Thyroid gland (tissue), 4 donors: ENCODE results near the gene ABCB8. TPM values are rescaled to one million over a fixed set of nuclear protein-coding genes. Genes with fewer than 3 reads are reported as not detected.

Experiments
- DNase-seq, 2 donors: peaks; one replicate each; pipeline ENCODE4 v3.0.0-alpha.2; 2019
- H3K27ac ChIP-seq, 3 donors: fragments of 200-600 bp; sonication (generic); 1 replicate in 2 of 3; 2 replicates in 1 of 3; pipeline ENCODE4 v1.5.1; 2016 to 2019; ENCODE audit warnings: mild to moderate bottlenecking in 1 of 3, moderate library complexity in 1 of 3
- H3K27me3 ChIP-seq: fragments of 200-600 bp; sonication (generic); one replicate; pipeline ENCODE4 v1.5.1; 2019
- H3K36me3 ChIP-seq, 2 donors: fragments of 200-600 bp; sonication (generic); one replicate each; pipeline ENCODE4 v1.5.1; 2016 to 2019
- H3K4me1 ChIP-seq, 2 donors: fragments of 200-600 bp; sonication (generic); one replicate each; pipeline ENCODE4 v1.5.1; 2017 to 2019
- H3K4me3 ChIP-seq, 3 donors: fragments of 200-600 bp; sonication (generic); replicated peaks in 1 of 3; 1 replicate in 2 of 3; 2 replicates in 1 of 3; pipeline ENCODE4 v1.5.1; 2016; ENCODE audit warnings: mild to moderate bottlenecking in 1 of 3
- H3K9me3 ChIP-seq: fragments of 200-600 bp; sonication (generic); one replicate; pipeline ENCODE4 v1.5.1; 2017
- POLR2A ChIP-seq, 2 donors: fragments of 450-650 bp; IDR thresholded peaks; one replicate each; pipeline ENCODE4 v1.6.1; 2017; ENCODE audit warnings: antibody characterized with exemption in 2 of 2, mild to moderate bottlenecking in 2 of 2, moderate library complexity in 1 of 2
- WGBS, 2 donors: methylation state at CpG; one replicate each; pipeline ENCODE4 v1.1.5; 2017; 5-methylcytosine and 5-hydroxymethylcytosine counted together
- intact Hi-C: fragments of 100-400 bp; cut with DNase I; formaldehyde crosslinking; loops from one replicate; pipeline ENCODE4 v1.15.1; 2023
- total RNA-seq, 4 donors: library from RNA; depleted of rRNA; stranded (reverse); fragments of >200 nt; gene quantifications; one replicate each; pipeline ENCODE4 v1.2.3, GENCODE V29; 2016
- TF ChIP-seq, protein P1 (sequence below), 6 experiments: fragments of 200-600 bp in 3 of 6; fragments of 450-650 bp in 3 of 6; sonication (generic) in 3 of 6; IDR thresholded peaks; one replicate each; pipeline ENCODE4 v1.5.1; 2016 to 2019; ENCODE audit warnings: antibody characterized with exemption in 6 of 6, mild to moderate bottlenecking in 2 of 6, inconsistent platforms in 1 of 6, moderate library complexity in 1 of 6

Gene ABCB8
- total RNA-seq, 4 donors from 2014 or later, result 39.0 to 74.2 (median 60.9) TPM

DNA sequence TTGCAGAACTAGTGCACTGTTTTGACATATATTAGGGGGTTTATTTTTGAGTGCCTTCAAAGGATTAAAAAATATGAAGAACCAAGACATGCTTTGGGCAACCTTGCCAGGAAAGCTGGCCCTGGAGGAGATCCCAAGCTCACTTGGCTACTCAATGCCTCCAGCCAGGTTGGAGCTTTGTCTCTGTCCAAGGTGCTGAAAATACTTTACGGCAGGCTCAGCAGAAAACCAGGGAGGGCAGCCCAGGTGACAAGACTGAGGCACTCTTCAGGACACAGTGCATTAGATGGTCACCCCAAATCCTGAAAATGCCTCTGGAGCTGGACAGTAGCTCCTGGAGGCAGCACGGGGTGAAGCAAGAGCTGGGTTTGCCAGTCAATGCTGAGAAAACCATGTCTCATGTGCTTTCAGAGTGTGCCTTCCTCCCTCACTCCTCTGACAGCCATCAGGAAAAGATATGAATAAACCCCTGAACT is 44.3 kb upstream of the ABCB8 start:
- H3K4me1 ChIP-seq, result peaks cover 0 to 3% of the 10 kb centered on the region in 2 donors
- no peak overlapping the region for H3K4me3 ChIP-seq
- no peaks in the 10 kb centered on the region for H3K36me3 ChIP-seq
- H3K27ac ChIP-seq, result no peak overlapping the region
- intact Hi-C loops, result no loop called here
- no peaks in the 10 kb centered on the region for H3K9me3 ChIP-seq
- H3K27me3 ChIP-seq, result no peaks in the 10 kb centered on the region
- 0 to 7% methylated on average over 2 of the region's 2 CpGs for WGBS, 2 donors
- TF ChIP-seq, protein P1, sequence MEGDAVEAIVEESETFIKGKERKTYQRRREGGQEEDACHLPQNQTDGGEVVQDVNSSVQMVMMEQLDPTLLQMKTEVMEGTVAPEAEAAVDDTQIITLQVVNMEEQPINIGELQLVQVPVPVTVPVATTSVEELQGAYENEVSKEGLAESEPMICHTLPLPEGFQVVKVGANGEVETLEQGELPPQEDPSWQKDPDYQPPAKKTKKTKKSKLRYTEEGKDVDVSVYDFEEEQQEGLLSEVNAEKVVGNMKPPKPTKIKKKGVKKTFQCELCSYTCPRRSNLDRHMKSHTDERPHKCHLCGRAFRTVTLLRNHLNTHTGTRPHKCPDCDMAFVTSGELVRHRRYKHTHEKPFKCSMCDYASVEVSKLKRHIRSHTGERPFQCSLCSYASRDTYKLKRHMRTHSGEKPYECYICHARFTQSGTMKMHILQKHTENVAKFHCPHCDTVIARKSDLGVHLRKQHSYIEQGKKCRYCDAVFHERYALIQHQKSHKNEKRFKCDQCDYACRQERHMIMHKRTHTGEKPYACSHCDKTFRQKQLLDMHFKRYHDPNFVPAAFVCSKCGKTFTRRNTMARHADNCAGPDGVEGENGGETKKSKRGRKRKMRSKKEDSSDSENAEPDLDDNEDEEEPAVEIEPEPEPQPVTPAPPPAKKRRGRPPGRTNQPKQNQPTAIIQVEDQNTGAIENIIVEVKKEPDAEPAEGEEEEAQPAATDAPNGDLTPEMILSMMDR (IDR thresholded peaks at IDR 0.05), result no peak
- TF ChIP-seq POLR2A (IDR thresholded peaks at IDR 0.05), result no peak
- peak in 1 of 2 donors; percentile 35 for DNase-seq

DNA sequence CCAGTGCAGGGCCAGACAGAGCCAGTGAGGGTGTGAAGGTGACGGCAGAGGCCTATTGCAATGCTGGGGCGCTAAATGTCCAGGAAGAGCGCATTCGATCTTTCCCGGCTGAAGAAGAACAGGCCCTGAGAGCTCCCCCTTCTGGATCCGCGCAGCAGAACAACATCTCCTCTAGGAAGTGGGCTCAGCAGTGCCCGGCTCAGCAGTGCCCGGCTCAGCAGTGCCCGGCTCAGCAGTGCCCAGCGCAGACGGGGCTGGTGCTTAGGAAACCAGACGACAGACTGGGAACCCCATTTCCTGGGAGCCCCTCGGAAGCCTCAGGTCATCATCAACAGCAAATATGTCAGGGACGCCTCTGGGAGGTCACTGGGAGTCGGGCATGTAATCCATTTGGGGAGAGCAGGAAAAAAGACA is 42.1 kb upstream of the ABCB8 start:
- intact Hi-C loops, result loop anchor here (5.0 kb wide), 1 partner anchor 89 kb away; no protein-coding TSS in a partner anchor
- TF ChIP-seq, protein P1 (IDR thresholded peaks at IDR 0.05), result peak in 3 of 6 experiments; percentile 29 to 55 (median 31)
- TF ChIP-seq POLR2A (IDR thresholded peaks at IDR 0.05), result no peak
- Histone ChIP-seq H3K27me3 (no peaks in the 10 kb centered on the region), H3K9me3 (no peaks in the 10 kb centered on the region), H3K4me1 (no peaks in the 10 kb centered on the region), H3K36me3 (no peaks in the 10 kb centered on the region), H3K4me3 (no peak overlapping the region), H3K27ac (no peak overlapping the region)
- peak; percentile 45 to 50 for DNase-seq
- WGBS, 2 donors, result 13 to 21% methylated on average over 5 to 16 of the region's 16 CpGs

DNA sequence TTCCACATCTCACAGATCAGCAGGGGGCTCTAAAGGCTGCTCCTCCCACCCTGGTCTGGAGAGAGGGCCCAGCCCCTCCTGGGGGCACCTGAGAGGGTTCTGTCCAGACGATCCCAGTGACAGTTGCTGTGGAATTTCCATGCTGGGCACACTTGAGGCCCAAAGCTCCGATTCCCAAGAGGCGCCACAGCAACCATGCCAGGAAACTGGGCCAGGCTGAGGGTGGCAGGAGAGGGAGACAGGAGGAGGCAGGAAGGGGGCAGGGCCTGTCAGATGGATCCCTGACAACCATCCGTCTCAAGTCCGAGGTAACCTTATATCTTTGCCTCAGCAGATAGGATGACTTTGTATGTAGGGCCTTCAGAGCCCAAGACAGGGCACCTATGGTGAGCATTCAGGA is 41.7 kb upstream of the ABCB8 start:
- Histone ChIP-seq H3K4me3 (no peak overlapping the region), H3K27ac (no peak overlapping the region), H3K9me3 (no peaks in the 10 kb centered on the region), H3K4me1 (no peaks in the 10 kb centered on the region), H3K36me3 (no peaks in the 10 kb centered on the region), H3K27me3 (no peaks in the 10 kb centered on the region)
- no peak for TF ChIP-seq POLR2A (IDR thresholded peaks at IDR 0.05)
- intact Hi-C loops, result loop anchor here (5.0 kb wide), 1 partner anchor 89 kb away; no protein-coding TSS in a partner anchor
- WGBS, 2 donors, result 70 to 73% methylated on average over 4 to 5 of the region's 5 CpGs
- DNase-seq, result no peak

DNA sequence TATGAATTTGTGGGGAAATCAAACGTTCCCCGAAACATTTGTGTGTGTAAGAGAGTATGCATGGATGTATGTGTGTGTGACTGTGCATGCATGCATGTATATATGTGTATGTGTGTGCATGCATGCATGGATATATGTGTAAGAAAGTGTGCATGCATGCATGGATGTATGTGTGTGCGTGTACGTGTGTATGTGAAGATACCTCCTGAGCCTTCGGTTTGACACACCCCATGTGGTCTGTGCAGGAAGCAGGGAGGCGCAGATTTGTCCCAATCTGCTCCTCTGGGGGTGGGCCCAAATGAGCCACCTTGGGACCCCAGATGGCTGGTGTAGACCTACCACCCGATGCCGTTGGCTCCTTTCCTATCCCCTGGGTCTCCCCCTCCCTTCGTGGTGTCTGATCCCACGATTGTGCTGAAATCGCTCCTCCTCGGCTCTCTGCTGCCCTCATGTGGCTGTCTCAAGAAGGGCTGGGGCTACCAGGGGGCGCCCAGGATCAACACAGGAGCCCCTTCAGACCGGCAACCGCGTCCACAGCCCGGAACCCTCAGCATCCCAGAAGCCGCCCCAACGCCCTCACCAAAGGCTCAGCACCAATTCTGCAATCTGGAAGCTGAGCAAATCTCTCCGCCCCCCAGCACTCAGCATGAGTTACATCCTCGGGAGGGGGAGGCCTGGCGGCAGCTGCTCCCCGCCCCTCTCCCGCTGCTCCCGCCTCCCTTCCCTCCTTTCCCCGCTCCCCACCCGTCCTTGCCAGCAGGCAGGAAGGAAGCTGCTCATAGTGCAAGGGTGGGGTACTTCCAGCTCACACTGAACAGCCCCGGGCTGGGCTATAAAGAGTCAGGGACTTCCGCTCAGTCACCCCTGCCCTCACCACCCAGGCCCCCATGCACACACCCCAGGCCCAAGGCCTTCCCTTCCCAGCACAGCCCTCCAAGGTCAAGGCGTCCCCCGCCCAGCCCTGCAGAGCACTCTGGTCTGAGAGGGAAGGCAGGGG is 39.7 kb upstream of the ABCB8 start:
- Histone ChIP-seq H3K27ac (peak overlapping the region in 2 of 3 donors; percentile 11 to 41), H3K36me3 (no peaks in the 10 kb centered on the region), H3K27me3 (no peaks in the 10 kb centered on the region), H3K4me1 (no peaks in the 10 kb centered on the region), H3K9me3 (no peaks in the 10 kb centered on the region), H3K4me3 (no peak overlapping the region)
- no peak for TF ChIP-seq POLR2A (IDR thresholded peaks at IDR 0.05)
- TF ChIP-seq, protein P1 (IDR thresholded peaks at IDR 0.05), result peak; percentile 37 to 65 (median 58)
- 25 to 37% methylated on average over 12 to 26 of the region's 31 CpGs for WGBS, 2 donors
- intact Hi-C loops, result loop anchor here (5.0 kb wide), 1 partner anchor 91 kb away; no protein-coding TSS in a partner anchor
- DNase-seq, result peak; percentile 22 to 29

DNA sequence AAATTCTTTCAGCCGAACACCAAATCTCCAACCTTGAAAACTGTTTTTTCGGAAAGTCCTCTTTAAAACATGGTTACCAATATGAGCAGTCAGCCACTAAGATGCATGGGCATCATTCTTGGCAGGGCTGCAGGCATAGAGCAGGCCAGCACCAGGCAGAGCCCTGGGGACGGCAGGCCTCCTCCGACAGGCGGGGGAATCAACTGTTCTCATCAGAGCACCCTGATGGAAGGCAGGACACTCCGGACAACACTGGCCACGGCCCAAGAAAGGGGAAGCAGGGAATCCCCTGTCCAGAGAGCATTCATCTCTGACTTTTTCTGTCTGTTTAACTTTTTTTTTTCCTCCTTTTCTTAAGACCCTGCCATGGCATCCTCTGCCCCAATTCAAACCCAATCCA is 38.8 kb upstream of the ABCB8 start:
- no peak overlapping the region for H3K4me3 ChIP-seq
- peak overlapping the region in 1 of 3 donors; percentile 41 for H3K27ac ChIP-seq
- no peaks in the 10 kb centered on the region for H3K27me3 ChIP-seq
- no peaks in the 10 kb centered on the region for H3K36me3 ChIP-seq
- intact Hi-C loops, result loop anchor here (5.0 kb wide), 1 partner anchor 92 kb away; no protein-coding TSS in a partner anchor
- no peaks in the 10 kb centered on the region for H3K9me3 ChIP-seq
- no peaks in the 10 kb centered on the region for H3K4me1 ChIP-seq
- TF ChIP-seq, protein P1 (IDR thresholded peaks at IDR 0.05), result no peak
- TF ChIP-seq POLR2A (IDR thresholded peaks at IDR 0.05), result no peak
- DNase-seq, result no peak
- WGBS, 2 donors, result 67 to 71% methylated on average over 7 of the region's 7 CpGs
